Peyer's patch (tissue), 4 donors: ENCODE results near the gene HIPK1.
A peak's percentile ranks its signal among the peaks of the same experiment; 100 is the strongest.

ENCODE experiments used
- CTCF ChIP-seq, 6 experiments: fragments of 450-650 bp in 4 of 6; fragments of 200-600 bp in 2 of 6; sonication (generic) in 1 of 6; IDR thresholded peaks; one replicate each; pipeline ENCODE4 v1.5.1; 2017 to 2019; ENCODE audit warnings: antibody characterized with exemption in 6 of 6, mild to moderate bottlenecking in 3 of 6, moderate library complexity in 1 of 6
- POLR2A ChIP-seq, 2 donors: fragments of 450-650 bp; IDR thresholded peaks; one replicate each; pipeline ENCODE4 v1.5.1; 2017; ENCODE audit warnings: antibody characterized with exemption in 2 of 2, mild to moderate bottlenecking in 2 of 2, moderate library complexity in 2 of 2

- TF ChIP-seq CTCF (IDR thresholded peaks at IDR 0.05) = peak in 5 of 6 experiments; percentile 30 to 78 (median 73)
- TF ChIP-seq POLR2A (IDR thresholded peaks at IDR 0.05) = no peak
These were observed 50.0 kb downstream of the HIPK1 start, which contains the start of gene OLFML3 for GRCh38 chr1:113978863-113979702.
